ENCODE measurements around the gene DNER.

The DNER gene

GRCh38 chr2:229447227-229447626 lies 267.1 kb downstream of the DNER start:
- no peaks in the 10 kb centered on the region for H3K36me3 ChIP-seq (ENCODE audit: insufficient read depth, low read length)
- no peak overlapping the region for H3K4me3 ChIP-seq (ENCODE audit: low read length)
- H3K9me3 ChIP-seq (ENCODE audit: insufficient read depth, low read depth, low read length), result no peaks in the 10 kb centered on the region
- H3K9ac ChIP-seq (ENCODE audit: low read depth, low read length), result no peak overlapping the region
- 95% methylated on average over 12 of the region's 12 CpGs for WGBS
- H3K27me3 ChIP-seq (ENCODE audit: insufficient read depth, low read length), result no peaks in the 10 kb centered on the region
- H3K27ac ChIP-seq (ENCODE audit: low read depth, low read length), result no peak overlapping the region
- no peaks in the 10 kb centered on the region for H3K4me1 ChIP-seq (ENCODE audit: insufficient read depth, low read length)

GRCh38 chr2:229446350-229446749 lies 268.0 kb downstream of the DNER start:
- Histone ChIP-seq H3K9me3 (ENCODE audit: insufficient read depth, low read depth, low read length) (no peaks in the 10 kb centered on the region), H3K27me3 (ENCODE audit: insufficient read depth, low read length) (no peaks in the 10 kb centered on the region), H3K9ac (ENCODE audit: low read depth, low read length) (no peak overlapping the region), H3K4me3 (ENCODE audit: low read length) (no peak overlapping the region), H3K36me3 (ENCODE audit: insufficient read depth, low read length) (no peaks in the 10 kb centered on the region), H3K27ac (ENCODE audit: low read depth, low read length) (no peak overlapping the region), H3K4me1 (ENCODE audit: insufficient read depth, low read length) (no peaks in the 10 kb centered on the region)
- 96% methylated on average over 6 of the region's 6 CpGs for WGBS

GRCh38 chr2:229445501-229446211 lies 268.7 kb downstream of the DNER start:
- no peaks in the 10 kb centered on the region for H3K36me3 ChIP-seq (ENCODE audit: insufficient read depth, low read length)
- H3K27me3 ChIP-seq (ENCODE audit: insufficient read depth, low read length), result no peaks in the 10 kb centered on the region
- no peaks in the 10 kb centered on the region for H3K9me3 ChIP-seq (ENCODE audit: insufficient read depth, low read depth, low read length)
- WGBS, result 90% methylated on average over 11 of the region's 11 CpGs
- no peak overlapping the region for H3K9ac ChIP-seq (ENCODE audit: low read depth, low read length)
- no peaks in the 10 kb centered on the region for H3K4me1 ChIP-seq (ENCODE audit: insufficient read depth, low read length)
- no peak overlapping the region for H3K4me3 ChIP-seq (ENCODE audit: low read length)
- H3K27ac ChIP-seq (ENCODE audit: low read depth, low read length), result no peak overlapping the region

GRCh38 chr2:229445019-229445418 lies 269.3 kb downstream of the DNER start:
- H3K9ac ChIP-seq (ENCODE audit: low read depth, low read length), result no peak overlapping the region
- WGBS, result 87% methylated on average over 7 of the region's 7 CpGs
- no peak overlapping the region for H3K27ac ChIP-seq (ENCODE audit: low read depth, low read length)

GRCh38 chr2:229443546-229444268 lies 270.6 kb downstream of the DNER start:
- Histone ChIP-seq H3K9me3 (ENCODE audit: insufficient read depth, low read depth, low read length) (no peaks in the 10 kb centered on the region), H3K27me3 (ENCODE audit: insufficient read depth, low read length) (no peaks in the 10 kb centered on the region), H3K36me3 (ENCODE audit: insufficient read depth, low read length) (no peaks in the 10 kb centered on the region), H3K27ac (ENCODE audit: low read depth, low read length) (no peak overlapping the region), H3K4me1 (ENCODE audit: insufficient read depth, low read length) (no peaks in the 10 kb centered on the region), H3K9ac (ENCODE audit: low read depth, low read length) (no peak overlapping the region), H3K4me3 (ENCODE audit: low read length) (no peak overlapping the region)
- 85% methylated on average over 13 of the region's 13 CpGs for WGBS

More at GRCh38 chr2:229445019-229445418, 269.3 kb downstream of the DNER start:
- H3K4me1 ChIP-seq (ENCODE audit: insufficient read depth, low read length), result no peaks in the 10 kb centered on the region
- H3K4me3 ChIP-seq (ENCODE audit: low read length), result no peak overlapping the region
- H3K9me3 ChIP-seq (ENCODE audit: insufficient read depth, low read depth, low read length), result no peaks in the 10 kb centered on the region
- no peaks in the 10 kb centered on the region for H3K27me3 ChIP-seq (ENCODE audit: insufficient read depth, low read length)
- H3K36me3 ChIP-seq (ENCODE audit: insufficient read depth, low read length), result no peaks in the 10 kb centered on the region

- Histone ChIP-seq H3K9ac (ENCODE audit: low read depth, low read length) (no peak overlapping the region), H3K9me3 (ENCODE audit: insufficient read depth, low read depth, low read length) (no peaks in the 10 kb centered on the region), H3K27me3 (ENCODE audit: insufficient read depth, low read length) (no peaks in the 10 kb centered on the region), H3K36me3 (ENCODE audit: insufficient read depth, low read length) (no peaks in the 10 kb centered on the region), H3K4me3 (ENCODE audit: low read length) (no peak overlapping the region), H3K4me1 (ENCODE audit: insufficient read depth, low read length) (no peaks in the 10 kb centered on the region), H3K27ac (ENCODE audit: low read depth, low read length) (no peak overlapping the region)
- WGBS, result 85% methylated on average over 3 of the region's 3 CpGs
Observed at GRCh38 chr2:229443141-229443540, 271.2 kb downstream of the DNER start.

- 95% methylated on average over 5 of the region's 6 CpGs for WGBS
- no peaks in the 10 kb centered on the region for H3K27me3 ChIP-seq (ENCODE audit: insufficient read depth, low read length)
- H3K36me3 ChIP-seq (ENCODE audit: insufficient read depth, low read length), result no peaks in the 10 kb centered on the region
- H3K9ac ChIP-seq (ENCODE audit: low read depth, low read length), result no peak overlapping the region
- no peak overlapping the region for H3K4me3 ChIP-seq (ENCODE audit: low read length)
- no peaks in the 10 kb centered on the region for H3K4me1 ChIP-seq (ENCODE audit: insufficient read depth, low read length)
- no peaks in the 10 kb centered on the region; the same call in 1 of the 2 replicates for H3K9me3 ChIP-seq (ENCODE audit: insufficient read depth, low read depth, low read length)
- H3K27ac ChIP-seq (ENCODE audit: low read depth, low read length), result no peak overlapping the region
Observed at GRCh38 chr2:229438430-229439159, 275.8 kb downstream of the DNER start.

GRCh38 chr2:229437467-229437866 lies 276.9 kb downstream of the DNER start:
- Histone ChIP-seq H3K36me3 (ENCODE audit: insufficient read depth, low read length) (no peaks in the 10 kb centered on the region), H3K4me1 (ENCODE audit: insufficient read depth, low read length) (no peaks in the 10 kb centered on the region), H3K27me3 (ENCODE audit: insufficient read depth, low read length) (no peaks in the 10 kb centered on the region), H3K9me3 (ENCODE audit: insufficient read depth, low read depth, low read length) (no peaks in the 10 kb centered on the region; the same call in 1 of the 2 replicates), H3K27ac (ENCODE audit: low read depth, low read length) (no peak overlapping the region), H3K4me3 (ENCODE audit: low read length) (no peak overlapping the region), H3K9ac (ENCODE audit: low read depth, low read length) (no peak overlapping the region)
- WGBS, result 96% methylated on average over 2 of the region's 2 CpGs

- no peaks in the 10 kb centered on the region for H3K36me3 ChIP-seq (ENCODE audit: insufficient read depth, low read length)
- no peak overlapping the region for H3K9ac ChIP-seq (ENCODE audit: low read depth, low read length)
- H3K9me3 ChIP-seq (ENCODE audit: insufficient read depth, low read depth, low read length), result no peaks in the 10 kb centered on the region; the same call in 1 of the 2 replicates
- H3K27ac ChIP-seq (ENCODE audit: low read depth, low read length), result no peak overlapping the region
- 82% methylated on average over 2 of the region's 2 CpGs for WGBS
- no peaks in the 10 kb centered on the region for H3K27me3 ChIP-seq (ENCODE audit: insufficient read depth, low read length)
- no peaks in the 10 kb centered on the region for H3K4me1 ChIP-seq (ENCODE audit: insufficient read depth, low read length)
- H3K4me3 ChIP-seq (ENCODE audit: low read length), result no peak overlapping the region
Observed at GRCh38 chr2:229434187-229434586, 280.2 kb downstream of the DNER start.

- Histone ChIP-seq H3K27ac (ENCODE audit: low read depth, low read length) (no peak overlapping the region), H3K4me1 (ENCODE audit: insufficient read depth, low read length) (no peaks in the 10 kb centered on the region), H3K27me3 (ENCODE audit: insufficient read depth, low read length) (no peaks in the 10 kb centered on the region), H3K9ac (ENCODE audit: low read depth, low read length) (no peak overlapping the region), H3K36me3 (ENCODE audit: insufficient read depth, low read length) (no peaks in the 10 kb centered on the region), H3K9me3 (ENCODE audit: insufficient read depth, low read depth, low read length) (no peaks in the 10 kb centered on the region; the same call in 1 of the 2 replicates), H3K4me3 (ENCODE audit: low read length) (no peak overlapping the region)
- WGBS, result 94% methylated on average over 5 of the region's 5 CpGs
Observed at GRCh38 chr2:229433351-229433750, 281.0 kb downstream of the DNER start.

- Histone ChIP-seq H3K9me3 (ENCODE audit: insufficient read depth, low read depth, low read length) (no peaks in the 10 kb centered on the region; the same call in 1 of the 2 replicates), H3K4me1 (ENCODE audit: insufficient read depth, low read length) (no peaks in the 10 kb centered on the region), H3K4me3 (ENCODE audit: low read length) (no peak overlapping the region), H3K27ac (ENCODE audit: low read depth, low read length) (no peak overlapping the region), H3K27me3 (ENCODE audit: insufficient read depth, low read length) (no peaks in the 10 kb centered on the region), H3K36me3 (ENCODE audit: insufficient read depth, low read length) (no peaks in the 10 kb centered on the region), H3K9ac (ENCODE audit: low read depth, low read length) (no peak overlapping the region)
- WGBS, result 88% methylated on average over 1 of the region's 2 CpGs
Observed at GRCh38 chr2:229431327-229431954, 282.9 kb downstream of the DNER start.

Data from HUES64 (cell line).